SHP77 treated with DMSO at 0.1 percent for 48 hours (cell line): ENCODE data around the gene WNT9A.

Experiments
- DNase-seq: peaks from one replicate; lab custom pipeline; 2025; lab: John Stamatoyannopoulos, UW

The WNT9A gene

GRCh38 chr1:227897704-227898438 is 49.9 kb downstream of the WNT9A start:
- no peak for DNase-seq

GRCh38 chr1:227896710-227897655 is 50.7 kb downstream of the WNT9A start:
- DNase-seq = no peak

- DNase-seq = no peak
These were observed 51.7 kb downstream of the WNT9A start for GRCh38 chr1:227895828-227896685.

- DNase-seq = no peak
These were observed 52.8 kb downstream of the WNT9A start for GRCh38 chr1:227894831-227895451.

- DNase-seq = no peak
These were observed 53.6 kb downstream of the WNT9A start for GRCh38 chr1:227893949-227894721.

- DNase-seq = no peak
These were observed 54.3 kb downstream of the WNT9A start for GRCh38 chr1:227893300-227893948.

GRCh38 chr1:227892489-227893299 is 55.0 kb downstream of the WNT9A start:
- DNase-seq = no peak

GRCh38 chr1:227891955-227892488 is 55.7 kb downstream of the WNT9A start:
- no peak for DNase-seq

- no peak for DNase-seq
These were observed 56.3 kb downstream of the WNT9A start for GRCh38 chr1:227891223-227891954.

- DNase-seq = no peak
These were observed 57.1 kb downstream of the WNT9A start for GRCh38 chr1:227890451-227891222.

- DNase-seq = no peak
These were observed 57.8 kb downstream of the WNT9A start for GRCh38 chr1:227889863-227890405.

GRCh38 chr1:227889047-227889862 is 58.5 kb downstream of the WNT9A start:
- DNase-seq = no peak

- no peak for DNase-seq
These were observed 59.2 kb downstream of the WNT9A start for GRCh38 chr1:227888404-227889046.

- DNase-seq = no peak
These were observed 59.9 kb downstream of the WNT9A start for GRCh38 chr1:227887697-227888403.

- no peak for DNase-seq
These were observed 60.6 kb downstream of the WNT9A start for GRCh38 chr1:227886993-227887696.
